B cell (primary cell): ENCODE data around the gene LEMD3. TPM values are rescaled to one million over a fixed set of nuclear protein-coding genes. Genes with fewer than 3 reads are reported as not detected.

Experiments used
- ATAC-seq: fragments of 200-7000 bp; cut with Tn5 transposase; one replicate; pipeline ENCODE4 v1.10.0; 2021; ENCODE audit warnings: low read depth, mild to moderate bottlenecking, moderate number of reproducible peaks, moderate library complexity
- CTCF ChIA-PET: fragments of 350-600 bp; sonication (Branson Sonifier 250); formaldehyde crosslinking; loops from one replicate; lab custom pipeline; 2021; ENCODE audit warnings: antibody characterized with exemption, inconsistent platforms; lab: Charles Lee
- POLR2A ChIA-PET: fragments of 350-600 bp; sonication (Branson Sonifier 250); formaldehyde crosslinking; loops from one replicate; lab custom pipeline; 2021; ENCODE audit warnings: antibody characterized with exemption; lab: Charles Lee
- DNase-seq: peaks from one replicate; pipeline ENCODE4 v3.0.0; 2013
- H2AFZ ChIP-seq: 2 replicates; pipeline ENCODE4 v1.6.1; 2012; ENCODE audit warnings: mild to moderate bottlenecking, low read depth, low read length; ENCODE audit not compliant: insufficient read depth, poor library complexity, severe bottlenecking
- H3K27ac ChIP-seq, 2 donors: 1 replicate in 1 of 2; 2 replicates in 1 of 2; pipeline ENCODE4 v1.5.1; 2012 to 2013; ENCODE audit warnings: low read length in 2 of 2, mild to moderate bottlenecking in 2 of 2, moderate library complexity in 1 of 2
- H3K27me3 ChIP-seq, 4 experiments: fragments of 200-600 bp in 1 of 4; sonication (generic) in 1 of 4; replicated peaks in 1 of 4; 1 replicate in 2 of 4; 2 replicates in 2 of 4; pipeline versions ENCODE4 v1.6.1 to v1.7.0; 2013 to 2016; ENCODE audit warnings: low read length in 3 of 4, mild to moderate bottlenecking in 2 of 4, mixed read lengths in 1 of 4, moderate library complexity in 1 of 4; ENCODE audit not compliant: insufficient read depth in 4 of 4, control insufficient read depth in 3 of 4; ENCODE audit errors: control extremely low read depth in 1 of 4
- H3K36me3 ChIP-seq, 2 experiments: replicated peaks in 1 of 2; 1 replicate in 1 of 2; 2 replicates in 1 of 2; pipeline versions ENCODE4 v1.6.1 to v1.7.1; 2013; ENCODE audit warnings: low read length in 1 of 2; ENCODE audit not compliant: insufficient read depth in 2 of 2, control insufficient read depth in 1 of 2; ENCODE audit errors: control extremely low read depth in 1 of 2, extremely low read depth in 1 of 2
- H3K4me1 ChIP-seq, 2 donors: fragments of 200-600 bp in 1 of 2; sonication (generic) in 1 of 2; 1 replicate in 1 of 2; 2 replicates in 1 of 2; pipeline versions ENCODE4 v1.5.1 to v1.6.1; 2013 to 2017; ENCODE audit warnings: low read length in 2 of 2; ENCODE audit not compliant: control insufficient read depth in 2 of 2, insufficient read depth in 2 of 2
- H3K4me2 ChIP-seq: replicated peaks from 2 replicates; pipeline ENCODE3; 2012; ENCODE audit warnings: mild to moderate bottlenecking, low read depth, low read length; ENCODE audit not compliant: poor library complexity, severe bottlenecking
- H3K4me3 ChIP-seq, 5 experiments: fragments of 200-600 bp in 1 of 5; sonication (generic) in 1 of 5; 1 replicate in 3 of 5; 2 replicates in 2 of 5; pipeline versions ENCODE4 v1.5.1 to v1.7.0; 2011 to 2016; ENCODE audit warnings: low read length in 4 of 5, mild to moderate bottlenecking in 4 of 5, low read depth in 2 of 5, control low read depth in 1 of 5, moderate library complexity in 1 of 5; ENCODE audit not compliant: insufficient read depth in 1 of 5; ENCODE audit errors: control extremely low read depth in 1 of 5, extremely low read depth in 1 of 5
- H3K79me2 ChIP-seq: fragments of 200-600 bp; sonication (generic); one replicate; pipeline ENCODE4 v1.6.0; 2016; ENCODE audit warnings: low read length; ENCODE audit not compliant: control insufficient read depth, insufficient read depth
- H3K9ac ChIP-seq: fragments of 200-600 bp; sonication (generic); 2 replicates; pipeline ENCODE4 v1.6.1; 2017; ENCODE audit warnings: mild to moderate bottlenecking, low read length, moderate library complexity
- H3K9me3 ChIP-seq, 3 donors: one replicate each; pipeline versions ENCODE4 v1.6.1 to v1.7.1; 2013; ENCODE audit warnings: low read length in 2 of 3; ENCODE audit not compliant: control insufficient read depth in 2 of 3, insufficient read depth in 1 of 3; ENCODE audit errors: control extremely low read depth in 1 of 3
- H4K20me1 ChIP-seq: 2 replicates; pipeline ENCODE4 v1.6.0; 2012; ENCODE audit warnings: mild to moderate bottlenecking, low read length; ENCODE audit not compliant: insufficient read depth, control insufficient read depth, poor library complexity, severe bottlenecking
- H3K27ac Mint-ChIP-seq: one replicate; pipeline ENCODE4 v1.8.0; 2021; ENCODE audit warnings: mixed read lengths
- H3K27me3 Mint-ChIP-seq: one replicate; pipeline ENCODE4 v1.8.0; 2021; ENCODE audit warnings: mixed read lengths
- H3K4me1 Mint-ChIP-seq: one replicate; pipeline ENCODE4 v1.8.0; 2021; ENCODE audit warnings: mixed read lengths
- H3K4me3 Mint-ChIP-seq: one replicate; pipeline ENCODE4 v1.8.0; 2021; ENCODE audit warnings: mixed read lengths
- H3K9me3 Mint-ChIP-seq: one replicate; pipeline ENCODE4 v1.8.0; 2022; ENCODE audit warnings: mixed read lengths; ENCODE audit not compliant: insufficient read depth
- EZH2 ChIP-seq: IDR thresholded peaks from 2 replicates; pipeline ENCODE4 v1.6.1; 2012; ENCODE audit warnings: borderline replicate concordance, low read depth, mild to moderate bottlenecking, moderate library complexity, low read length; ENCODE audit not compliant: insufficient read depth, poor library complexity, severe bottlenecking
- WGBS: methylation state at CpG from one replicate; pipeline ENCODE4 v1.1.5; 2013; ENCODE audit warnings: missing lambda C conversion rate; ENCODE audit not compliant: insufficient coverage; 5-methylcytosine and 5-hydroxymethylcytosine counted together
- intact Hi-C: fragments of 100-400 bp; cut with micrococcal nuclease; formaldehyde crosslinking; loops from one replicate; pipeline ENCODE4 v1.10.0; 2022
- polyA plus RNA-seq: library from polyadenylated mRNA; depleted of rRNA; stranded (reverse); fragments of >200 nt; gene quantifications from 2 replicates; pipeline ENCODE4 v1.2.3, GENCODE V29; 2012
- total RNA-seq, 2 donors: library from RNA; stranded (reverse); fragments of 120-200 nt in 1 of 2; gene quantifications; 1 replicate in 1 of 2; 2 replicates in 1 of 2; pipeline versions ENCODE4 v1.2.3 to v1.2.4, GENCODE V29; 2013 to 2022
- TF ChIP-seq, protein P1 (sequence below): fragments of 200-600 bp; IDR thresholded peaks from one replicate; pipeline ENCODE4 v1.8.0; 2022; ENCODE audit warnings: antibody characterized with exemption, mild to moderate bottlenecking

Gene LEMD3
- total and polyA plus RNA-seq, 2 donors (not counting 1 experiment from before 2014, with no cell fraction given), result 19.4 to 71.8 TPM

GRCh38 chr12:65182012-65182739 lies 12.8 kb downstream of the LEMD3 start:
- WGBS, result no CpG with 5 or more reads among the region's 3 CpGs
- peak overlapping the region; percentile 39 for H3K27ac Mint-ChIP-seq

More at GRCh38 chr12:65182012-65182739, 12.8 kb downstream of the LEMD3 start:
- intact Hi-C loops, result no loop called here
- POLR2A ChIA-PET, result no interaction called here
- no peak overlapping the region for H3K27ac ChIP-seq
- Mint-ChIP-seq H3K27me3 (no peaks in the 10 kb centered on the region), H3K4me3 (no peak overlapping the region), H3K9me3 (no peaks in the 10 kb centered on the region), H3K4me1 (peaks cover 51% of the 10 kb centered on the region)
- no peak overlapping the region for H2AFZ ChIP-seq
- H3K36me3 ChIP-seq, result peaks cover 3 to 5% of the 10 kb centered on the region in 2 experiments
- H3K79me2 ChIP-seq, result peaks cover 86% of the 10 kb centered on the region
- peaks cover 17% of the 10 kb centered on the region for H4K20me1 ChIP-seq
- CTCF ChIA-PET, result interaction anchor here (1.6 kb wide), 1 partner anchor 11 kb away, joined by 4 read pairs; no protein-coding TSS in a partner anchor
- H3K4me3 ChIP-seq, result no peak overlapping the region
- H3K9me3 ChIP-seq, result no peaks in the 10 kb centered on the region
- no peak overlapping the region for H3K4me2 ChIP-seq
- no peaks in the 10 kb centered on the region for H3K27me3 ChIP-seq
- DNase-seq (no peak), ATAC-seq (no peak)
- peaks cover 6 to 44% of the 10 kb centered on the region in 2 donors for H3K4me1 ChIP-seq
- H3K9ac ChIP-seq, result no peak overlapping the region
- no peak for TF ChIP-seq EZH2
- TF ChIP-seq, protein P1, sequence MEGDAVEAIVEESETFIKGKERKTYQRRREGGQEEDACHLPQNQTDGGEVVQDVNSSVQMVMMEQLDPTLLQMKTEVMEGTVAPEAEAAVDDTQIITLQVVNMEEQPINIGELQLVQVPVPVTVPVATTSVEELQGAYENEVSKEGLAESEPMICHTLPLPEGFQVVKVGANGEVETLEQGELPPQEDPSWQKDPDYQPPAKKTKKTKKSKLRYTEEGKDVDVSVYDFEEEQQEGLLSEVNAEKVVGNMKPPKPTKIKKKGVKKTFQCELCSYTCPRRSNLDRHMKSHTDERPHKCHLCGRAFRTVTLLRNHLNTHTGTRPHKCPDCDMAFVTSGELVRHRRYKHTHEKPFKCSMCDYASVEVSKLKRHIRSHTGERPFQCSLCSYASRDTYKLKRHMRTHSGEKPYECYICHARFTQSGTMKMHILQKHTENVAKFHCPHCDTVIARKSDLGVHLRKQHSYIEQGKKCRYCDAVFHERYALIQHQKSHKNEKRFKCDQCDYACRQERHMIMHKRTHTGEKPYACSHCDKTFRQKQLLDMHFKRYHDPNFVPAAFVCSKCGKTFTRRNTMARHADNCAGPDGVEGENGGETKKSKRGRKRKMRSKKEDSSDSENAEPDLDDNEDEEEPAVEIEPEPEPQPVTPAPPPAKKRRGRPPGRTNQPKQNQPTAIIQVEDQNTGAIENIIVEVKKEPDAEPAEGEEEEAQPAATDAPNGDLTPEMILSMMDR, result no peak
